Brain microvascular endothelial cell (primary cell): ENCODE measurements around the gene JCHAIN.

Source experiments
- DNase-seq: peaks from one replicate; pipeline ENCODE4 v3.0.0-alpha.2; 2020
- H3K27ac ChIP-seq: fragments of 250-450 bp; sonication (Bioruptor Pico); 2 replicates; pipeline ENCODE4 v1.5.1; 2020; ENCODE audit warnings: mild to moderate bottlenecking, moderate library complexity
- H3K27me3 ChIP-seq: fragments of 250-450 bp; sonication (Bioruptor Pico); replicated peaks from 2 replicates; pipeline ENCODE4 v1.5.1; 2020; ENCODE audit warnings: mild to moderate bottlenecking
- H3K36me3 ChIP-seq: fragments of 250-450 bp; sonication (Bioruptor Pico); replicated peaks from 2 replicates; pipeline ENCODE4 v1.5.1; 2020; ENCODE audit warnings: mild to moderate bottlenecking
- H3K4me3 ChIP-seq: 2 replicates; pipeline ENCODE4 v1.5.1; 2011; ENCODE audit warnings: low read depth, mild to moderate bottlenecking, control low read depth, low read length, moderate library complexity
- CTCF ChIP-seq: IDR thresholded peaks from 2 replicates; pipeline ENCODE4 v1.5.1; 2011; ENCODE audit warnings: low read depth, mild to moderate bottlenecking, moderate library complexity, low read length, control low read depth, inconsistent platforms; ENCODE audit errors: missing control alignments
- in situ Hi-C: cut with HindIII; loops from 2 replicates; pipeline ENCODE4 v1.10.0; 2017; ENCODE audit warnings: low sequenced_read_pairs, low pct_ligation_motif_present

The JCHAIN gene

GRCh38 chr4:70613306-70614183 is 52.8 kb downstream of the JCHAIN start:
- no peaks in the 10 kb centered on the region for H3K36me3 ChIP-seq
- H3K27me3 ChIP-seq: no peaks in the 10 kb centered on the region
- in situ Hi-C loops: no loop called here
- no peak for TF ChIP-seq CTCF
- H3K4me3 ChIP-seq: no peak overlapping the region
- H3K27ac ChIP-seq: no peak overlapping the region
- DNase-seq: no peak

- in situ Hi-C loops: no loop called here
- H3K27ac ChIP-seq: no peak overlapping the region
- no peaks in the 10 kb centered on the region for H3K27me3 ChIP-seq
These were observed 58.0 kb downstream of the JCHAIN start for GRCh38 chr4:70608324-70608723.

GRCh38 chr4:70607334-70607853 is 58.9 kb downstream of the JCHAIN start:
- Histone ChIP-seq H3K36me3 (no peaks in the 10 kb centered on the region), H3K27ac (no peak overlapping the region), H3K27me3 (no peaks in the 10 kb centered on the region), H3K4me3 (no peak overlapping the region)
- in situ Hi-C loops: no loop called here
- no peak for DNase-seq
- no peak for TF ChIP-seq CTCF

More at GRCh38 chr4:70608324-70608723, 58.0 kb downstream of the JCHAIN start:
- no peak for TF ChIP-seq CTCF
- no peak for DNase-seq
- H3K4me3 ChIP-seq: no peak overlapping the region
- H3K36me3 ChIP-seq: no peaks in the 10 kb centered on the region

- in situ Hi-C loops: no loop called here
- Histone ChIP-seq H3K27me3 (no peaks in the 10 kb centered on the region), H3K36me3 (no peaks in the 10 kb centered on the region), H3K4me3 (no peak overlapping the region), H3K27ac (no peak overlapping the region)
- peak; percentile 17 for DNase-seq
- no peak for TF ChIP-seq CTCF
These were observed 59.8 kb downstream of the JCHAIN start for GRCh38 chr4:70606459-70606858.
